ENCODE results near the gene HCN4. TPM values are rescaled to one million over a fixed set of nuclear protein-coding genes. Genes with fewer than 3 reads are reported as not detected.

HCN4 gene
- total and polyA plus RNA-seq, 10 donors, result not detected

- Histone ChIP-seq H3K4me3 (no peak overlapping the region), H3K9me3 (no peaks in the 10 kb centered on the region), H3K36me3 (no peaks in the 10 kb centered on the region), H3K27me3 (replicated peaks in 1 of 7) (peaks cover 0 to 95% (median 33%) of the 10 kb centered on the region in 7 donors), H3K4me1 (peaks cover 0 to 22% (median 12%) of the 10 kb centered on the region in 6 donors), H3K27ac (no peak overlapping the region)
- 55 to 88% (median 73%) methylated on average over 2 to 3 of the region's 3 CpGs for WGBS, 5 donors
- DNase-seq, result no peak
- TF ChIP-seq CTCF (IDR thresholded peaks at IDR 0.05 in 8 of 11, conservative IDR thresholded peaks at IDR 0.05 in 3 of 11) (no peak), POLR2A (IDR thresholded peaks at IDR 0.05) (no peak), POLR2AphosphoS5 (IDR thresholded peaks at IDR 0.05) (no peak)
- intact Hi-C loops (cut with DNase I; ENCODE audit: low total_unique reads), result no loop called here
Observed at GRCh38 chr15:73364070-73364469, 4.7 kb downstream of the HCN4 start.

GRCh38 chr15:73362900-73363299, 5.9 kb downstream of the HCN4 start:
- no peak for DNase-seq
- intact Hi-C loops (cut with DNase I; ENCODE audit: low total_unique reads), result no loop called here
- Histone ChIP-seq H3K9me3 (no peaks in the 10 kb centered on the region), H3K27ac (no peak overlapping the region), H3K4me3 (no peak overlapping the region), H3K27me3 (replicated peaks in 1 of 7) (peaks cover 0 to 94% (median 21%) of the 10 kb centered on the region in 7 donors), H3K36me3 (no peaks in the 10 kb centered on the region), H3K4me1 (peaks cover 0 to 11% (median 3%) of the 10 kb centered on the region in 6 donors)
- no peak for TF ChIP-seq POLR2A (IDR thresholded peaks at IDR 0.05)
- TF ChIP-seq CTCF (IDR thresholded peaks at IDR 0.05 in 8 of 11, conservative IDR thresholded peaks at IDR 0.05 in 3 of 11), result no peak
- TF ChIP-seq POLR2AphosphoS5 (IDR thresholded peaks at IDR 0.05), result no peak
- WGBS, 5 donors, result 66 to 85% (median 77%) methylated on average over 5 of the region's 5 CpGs

- 63 to 84% (median 67%) methylated on average over 5 to 7 of the region's 7 CpGs for WGBS, 5 donors
- no peak for TF ChIP-seq POLR2A (IDR thresholded peaks at IDR 0.05)
- TF ChIP-seq CTCF (IDR thresholded peaks at IDR 0.05 in 8 of 11, conservative IDR thresholded peaks at IDR 0.05 in 3 of 11), result no peak
- Histone ChIP-seq H3K36me3 (no peaks in the 10 kb centered on the region), H3K27me3 (replicated peaks in 1 of 7) (peaks cover 0 to 94% (median 10%) of the 10 kb centered on the region in 7 donors), H3K9me3 (no peaks in the 10 kb centered on the region), H3K4me3 (no peak overlapping the region), H3K4me1 (no peaks in the 10 kb centered on the region), H3K27ac (no peak overlapping the region)
- no peak for DNase-seq
- intact Hi-C loops (cut with DNase I; ENCODE audit: low total_unique reads), result no loop called here
Observed at GRCh38 chr15:73361337-73361736, 7.4 kb downstream of the HCN4 start.

- no peak for DNase-seq
- intact Hi-C loops (cut with DNase I; ENCODE audit: low total_unique reads), result no loop called here
- TF ChIP-seq CTCF (IDR thresholded peaks at IDR 0.05 in 8 of 11, conservative IDR thresholded peaks at IDR 0.05 in 3 of 11), result no peak
- Histone ChIP-seq H3K4me1 (no peaks in the 10 kb centered on the region), H3K4me3 (no peak overlapping the region), H3K9me3 (no peaks in the 10 kb centered on the region), H3K27ac (no peak overlapping the region), H3K27me3 (replicated peaks in 1 of 7) (peaks cover 0 to 87% (median under 1%) of the 10 kb centered on the region in 7 donors), H3K36me3 (no peaks in the 10 kb centered on the region)
- 65 to 83% (median 75%) methylated on average over 3 to 5 of the region's 5 CpGs for WGBS, 5 donors
Observed at GRCh38 chr15:73359651-73360050, 9.1 kb downstream of the HCN4 start.

Data from spleen (tissue), 11 donors.